Prostate gland (tissue), 2 donors: ENCODE measurements around the gene SPTBN4. TPM values are rescaled to one million over a fixed set of nuclear protein-coding genes. Genes with fewer than 3 reads are reported as not detected.

ENCODE experiments used
- DNase-seq: peaks from one replicate; pipeline ENCODE4 v3.0.0-alpha.2; 2019; ENCODE audit warnings: low spot score
- H3K27ac ChIP-seq, 2 donors: fragments of 200-600 bp; sonication (generic); 2 replicates each; pipeline ENCODE4 v1.5.1; 2017 to 2019
- H3K27me3 ChIP-seq: fragments of 200-600 bp; sonication (generic); replicated peaks from 2 replicates; pipeline ENCODE4 v1.5.1; 2019; ENCODE audit not compliant: insufficient read depth
- H3K36me3 ChIP-seq, 2 donors: fragments of 200-600 bp; sonication (generic); 1 replicate in 1 of 2; 2 replicates in 1 of 2; pipeline versions ENCODE4 v1.5.1 to v1.8.1; 2017 to 2019
- H3K4me1 ChIP-seq: fragments of 200-600 bp; sonication (generic); replicated peaks from 2 replicates; pipeline ENCODE4 v1.5.1; 2019
- H3K4me3 ChIP-seq, 2 donors: fragments of 200-600 bp; sonication (generic); 2 replicates each; pipeline ENCODE4 v1.5.1; 2017 to 2019
- H3K9me3 ChIP-seq: fragments of 200-600 bp; sonication (generic); 2 replicates; pipeline ENCODE4 v1.5.1; 2017
- POLR2A ChIP-seq: fragments of 450-650 bp; IDR thresholded peaks from one replicate; pipeline ENCODE4 v1.6.1; 2016; ENCODE audit warnings: antibody characterized with exemption, mild to moderate bottlenecking
- POLR2AphosphoS5 ChIP-seq: sonication (generic); formaldehyde crosslinking; IDR thresholded peaks from one replicate; pipeline ENCODE4 v1.6.1; 2017; ENCODE audit warnings: antibody characterized with exemption
- WGBS: methylation state at CpG from one replicate; pipeline ENCODE4 v1.1.5; 2018; 5-methylcytosine and 5-hydroxymethylcytosine counted together
- intact Hi-C: fragments of 100-400 bp; cut with DNase I; formaldehyde crosslinking; loops from one replicate; pipeline ENCODE4 v1.14.2; 2022
- total RNA-seq, 2 donors: library from RNA; depleted of rRNA; stranded (reverse); fragments of >200 nt; gene quantifications; one replicate each; pipeline ENCODE4 v1.1.0, GENCODE V29; 2016
- TF ChIP-seq, protein P1 (sequence below), 4 experiments: fragments of 200-600 bp in 2 of 4; fragments of 450-650 bp in 2 of 4; sonication (generic) in 2 of 4; IDR thresholded peaks; 1 replicate in 3 of 4; 2 replicates in 1 of 4; pipeline ENCODE4 v1.5.1; 2016 to 2019; ENCODE audit warnings: antibody characterized with exemption in 4 of 4, mild to moderate bottlenecking in 2 of 4, moderate library complexity in 2 of 4

The SPTBN4 gene
- total RNA-seq, 2 donors from 2014 or later, result 5.2 to 21.9 TPM

DNA sequence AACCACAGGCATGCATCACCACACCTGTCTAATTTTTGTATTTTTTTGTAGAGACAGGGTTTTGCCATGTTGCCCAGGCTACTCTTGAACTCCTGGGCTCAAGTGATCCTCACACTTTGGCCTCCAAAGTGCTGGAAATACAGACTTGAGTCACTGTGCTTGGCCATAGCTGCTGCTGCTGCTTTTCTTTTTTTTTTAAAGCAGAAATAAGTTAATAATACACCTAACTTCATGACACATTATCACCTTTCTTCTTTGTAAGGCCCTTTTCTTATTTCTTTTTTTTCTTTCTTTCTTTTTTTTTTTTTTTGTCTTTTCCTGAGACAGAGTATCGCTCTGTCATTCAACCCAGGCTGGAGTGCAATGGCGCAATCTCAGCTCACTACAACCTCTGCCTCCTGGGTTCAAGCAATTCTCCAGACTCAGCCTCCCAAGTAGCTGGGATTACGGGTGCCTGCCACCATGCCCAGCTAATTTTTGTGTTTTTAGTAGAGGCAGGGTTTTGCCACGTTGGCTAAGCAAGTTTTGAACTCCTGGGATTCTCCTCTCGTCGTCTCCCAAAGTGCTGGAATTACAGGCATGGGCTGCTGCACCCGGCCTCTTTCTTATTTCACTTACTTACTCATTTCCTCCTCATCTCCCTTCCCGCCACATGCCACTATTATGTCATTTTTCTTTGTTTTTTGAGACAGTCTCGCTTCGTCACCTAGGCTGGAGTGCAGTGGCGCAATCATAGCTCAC lies 118.6 kb downstream of the SPTBN4 start:
- H3K4me3 ChIP-seq, result no peak overlapping the region
- WGBS, result 89% methylated on average over 11 of the region's 11 CpGs
- intact Hi-C loops, result no loop called here
- H3K9me3 ChIP-seq, result no peaks in the 10 kb centered on the region
- no peak for TF ChIP-seq POLR2A
- TF ChIP-seq, protein P1, sequence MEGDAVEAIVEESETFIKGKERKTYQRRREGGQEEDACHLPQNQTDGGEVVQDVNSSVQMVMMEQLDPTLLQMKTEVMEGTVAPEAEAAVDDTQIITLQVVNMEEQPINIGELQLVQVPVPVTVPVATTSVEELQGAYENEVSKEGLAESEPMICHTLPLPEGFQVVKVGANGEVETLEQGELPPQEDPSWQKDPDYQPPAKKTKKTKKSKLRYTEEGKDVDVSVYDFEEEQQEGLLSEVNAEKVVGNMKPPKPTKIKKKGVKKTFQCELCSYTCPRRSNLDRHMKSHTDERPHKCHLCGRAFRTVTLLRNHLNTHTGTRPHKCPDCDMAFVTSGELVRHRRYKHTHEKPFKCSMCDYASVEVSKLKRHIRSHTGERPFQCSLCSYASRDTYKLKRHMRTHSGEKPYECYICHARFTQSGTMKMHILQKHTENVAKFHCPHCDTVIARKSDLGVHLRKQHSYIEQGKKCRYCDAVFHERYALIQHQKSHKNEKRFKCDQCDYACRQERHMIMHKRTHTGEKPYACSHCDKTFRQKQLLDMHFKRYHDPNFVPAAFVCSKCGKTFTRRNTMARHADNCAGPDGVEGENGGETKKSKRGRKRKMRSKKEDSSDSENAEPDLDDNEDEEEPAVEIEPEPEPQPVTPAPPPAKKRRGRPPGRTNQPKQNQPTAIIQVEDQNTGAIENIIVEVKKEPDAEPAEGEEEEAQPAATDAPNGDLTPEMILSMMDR (IDR thresholded peaks at IDR 0.05), result no peak
- no peak for TF ChIP-seq POLR2AphosphoS5
- H3K36me3 ChIP-seq, result no peaks in the 10 kb centered on the region
- no peak overlapping the region for H3K27ac ChIP-seq
- DNase-seq, result no peak
- no peaks in the 10 kb centered on the region for H3K27me3 ChIP-seq
- H3K4me1 ChIP-seq, result no peaks in the 10 kb centered on the region

DNA sequence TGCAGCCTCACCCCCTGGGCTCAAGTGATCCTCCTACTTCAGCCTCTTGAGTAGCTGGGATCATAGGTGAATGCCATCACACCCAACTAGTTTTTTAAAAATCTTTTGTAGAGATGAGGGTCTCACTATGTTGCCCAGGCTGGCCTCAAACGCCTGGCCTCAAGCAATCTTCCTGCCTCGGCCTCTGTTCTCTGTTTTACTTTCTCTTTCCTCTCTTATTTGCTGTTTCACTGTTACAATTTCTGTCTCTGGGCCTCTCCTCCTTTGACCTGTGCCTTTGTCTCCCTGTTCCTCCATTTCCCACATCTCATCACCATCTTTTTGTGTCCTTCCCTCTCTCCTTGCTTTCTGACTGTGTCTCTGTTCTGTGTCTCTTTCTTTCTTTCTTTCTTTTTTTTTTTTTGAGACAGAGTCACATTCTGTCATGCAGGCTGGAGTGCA lies 119.2 kb downstream of the SPTBN4 start:
- H3K27ac ChIP-seq, result no peak overlapping the region
- DNase-seq, result no peak
- intact Hi-C loops, result no loop called here
- H3K27me3 ChIP-seq, result no peaks in the 10 kb centered on the region
- H3K4me1 ChIP-seq, result no peaks in the 10 kb centered on the region
- 97% methylated on average over 2 of the region's 2 CpGs for WGBS
- no peak overlapping the region for H3K4me3 ChIP-seq
- H3K36me3 ChIP-seq, result no peaks in the 10 kb centered on the region
- no peaks in the 10 kb centered on the region for H3K9me3 ChIP-seq
- TF ChIP-seq, protein P1 (IDR thresholded peaks at IDR 0.05), result no peak
- TF ChIP-seq POLR2A (no peak), POLR2AphosphoS5 (no peak)

DNA sequence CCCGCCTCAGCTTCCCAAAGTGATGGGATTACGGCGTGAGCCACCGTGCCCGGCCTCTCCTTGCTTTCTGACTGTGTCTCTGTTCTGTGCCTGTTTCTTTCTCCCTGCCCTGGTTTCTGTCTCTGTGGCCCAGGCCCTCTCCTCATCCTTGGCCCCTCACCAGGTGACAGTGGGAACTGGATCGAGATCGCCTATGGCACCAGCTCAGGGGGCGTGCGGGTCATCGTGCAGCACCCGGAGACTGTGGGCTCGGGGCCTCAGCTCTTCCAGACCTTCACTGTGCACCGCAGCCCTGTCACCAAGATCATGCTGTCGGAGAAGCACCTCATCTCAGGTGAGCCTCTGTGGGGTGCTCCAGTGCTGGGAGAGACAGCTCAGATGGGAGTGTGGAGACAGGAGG lies 119.8 kb downstream of the SPTBN4 start:
- intact Hi-C loops, result no loop called here
- no peak for DNase-seq
- H3K9me3 ChIP-seq, result no peaks in the 10 kb centered on the region
- no peak overlapping the region for H3K27ac ChIP-seq
- H3K4me3 ChIP-seq, result no peak overlapping the region
- H3K36me3 ChIP-seq, result no peaks in the 10 kb centered on the region
- 95% methylated on average over 14 of the region's 14 CpGs for WGBS
- no peaks in the 10 kb centered on the region for H3K4me1 ChIP-seq
- TF ChIP-seq, protein P1 (IDR thresholded peaks at IDR 0.05), result no peak
- TF ChIP-seq POLR2AphosphoS5, result no peak
- no peaks in the 10 kb centered on the region for H3K27me3 ChIP-seq

DNA sequence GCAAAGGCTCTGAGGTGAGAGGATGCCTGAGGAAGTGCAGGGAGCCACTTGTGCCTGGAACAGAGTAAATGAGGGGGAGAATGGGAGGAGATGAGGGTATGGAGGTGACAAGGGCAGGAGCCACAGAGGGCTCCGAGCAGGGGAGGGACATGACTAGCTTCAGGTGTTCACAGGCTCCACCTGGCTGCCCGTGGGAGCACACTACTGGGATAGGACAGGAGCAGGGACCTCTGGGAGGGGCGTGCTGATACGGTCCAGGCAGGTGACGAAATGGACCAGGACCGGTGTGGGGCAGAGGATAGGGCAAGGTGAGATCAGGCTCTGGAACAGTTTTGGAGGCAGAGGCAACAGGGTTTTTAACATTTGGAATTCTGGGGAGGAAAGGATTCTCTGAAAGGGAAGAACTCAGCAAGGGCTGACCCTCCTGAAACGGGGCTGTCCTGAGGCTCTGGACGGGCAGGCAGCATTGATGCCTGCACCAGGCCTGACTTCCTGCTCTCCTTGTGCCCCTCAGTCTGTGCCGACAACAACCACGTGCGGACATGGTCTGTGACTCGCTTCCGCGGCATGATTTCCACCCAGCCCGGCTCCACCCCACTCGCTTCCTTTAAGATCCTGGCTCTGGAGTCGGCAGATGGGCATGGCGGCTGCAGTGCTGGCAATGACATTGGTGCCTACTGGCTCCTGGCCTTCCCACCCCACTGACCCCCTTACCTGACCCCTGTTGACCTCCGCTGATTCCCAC lies 121.5 kb downstream of the SPTBN4 start:
- H3K36me3 ChIP-seq, result no peaks in the 10 kb centered on the region
- WGBS, result 88% methylated on average over 19 of the region's 19 CpGs

More for the DNA sequence above, 121.5 kb downstream of the SPTBN4 start:
- Histone ChIP-seq H3K9me3 (no peaks in the 10 kb centered on the region), H3K4me1 (no peaks in the 10 kb centered on the region), H3K27me3 (no peaks in the 10 kb centered on the region), H3K4me3 (no peak overlapping the region), H3K27ac (no peak overlapping the region)
- DNase-seq, result no peak
- TF ChIP-seq, protein P1 (IDR thresholded peaks at IDR 0.05), result no peak
- no peak for TF ChIP-seq POLR2AphosphoS5
- intact Hi-C loops, result no loop called here
